SK-N-DZ (cell line): ENCODE data around the gene XKR8.

Experiments used
- DNase-seq: peaks from one replicate; pipeline ENCODE4 v3.0.0-alpha.2; 2015; ENCODE audit warnings: low spot score

The XKR8 gene

GRCh38 chr1:27955076-27955475 is 4.7 kb upstream of the XKR8 start:
- no peak for DNase-seq

- DNase-seq = no peak
Observed at GRCh38 chr1:27956761-27957160, 3.0 kb upstream of the XKR8 start.

GRCh38 chr1:27957655-27958054 is 2.1 kb upstream of the XKR8 start:
- DNase-seq = no peak

- no peak for DNase-seq
Observed at GRCh38 chr1:27958513-27958912, 1.3 kb upstream of the XKR8 start.

- DNase-seq = no peak
Observed at GRCh38 chr1:27960762-27961645, 1.2 kb downstream of the XKR8 start.

- no peak for DNase-seq
Observed at GRCh38 chr1:27961646-27962221, 2.0 kb downstream of the XKR8 start.

GRCh38 chr1:27963393-27963792 is 3.6 kb downstream of the XKR8 start:
- DNase-seq = no peak

- DNase-seq = no peak
Observed at GRCh38 chr1:27966402-27967105, 6.8 kb downstream of the XKR8 start.

- no peak for DNase-seq
Observed at GRCh38 chr1:27967106-27967883, 7.5 kb downstream of the XKR8 start.

- no peak for DNase-seq
Observed at GRCh38 chr1:27967884-27968466, 8.2 kb downstream of the XKR8 start.

GRCh38 chr1:27968692-27969091 is 8.9 kb downstream of the XKR8 start:
- no peak for DNase-seq

- DNase-seq = no peak
Observed at GRCh38 chr1:27970401-27970800, 10.6 kb downstream of the XKR8 start.

GRCh38 chr1:27971674-27972073 is 11.9 kb downstream of the XKR8 start:
- DNase-seq = no peak

GRCh38 chr1:27972141-27972540 is 12.4 kb downstream of the XKR8 start:
- no peak for DNase-seq

- DNase-seq = no peak
Observed at GRCh38 chr1:27973771-27974416, 14.1 kb downstream of the XKR8 start.

- no peak for DNase-seq
Observed at GRCh38 chr1:27974417-27974781, 14.6 kb downstream of the XKR8 start.

GRCh38 chr1:27979151-27979858 is 19.5 kb downstream of the XKR8 start:
- DNase-seq = peak; percentile 12

GRCh38 chr1:27979859-27980201 is 20.1 kb downstream of the XKR8 start:
- DNase-seq = no peak

GRCh38 chr1:27980216-27980845 is 20.6 kb downstream of the XKR8 start:
- no peak for DNase-seq

GRCh38 chr1:27981145-27981544 is 21.4 kb downstream of the XKR8 start:
- no peak for DNase-seq
